Measurements from ENCODE around the gene OR10AD1.
"Not testable (repeated sequence)": the region's sequence is repeated elsewhere in the genome, so short reads cannot be mapped to it uniquely, and the experiment has no call there.

GRCh38 chr12:48155786-48156185, 47.3 kb downstream of the OR10AD1 start:
- TF ChIP-seq CTCF (IDR thresholded peaks at IDR 0.05; ENCODE audit: poor library complexity, severe bottlenecking); MXI1 (conservative IDR thresholded peaks at IDR 0.05; ENCODE audit: poor library complexity, severe bottlenecking); EZH2 (IDR thresholded peaks at IDR 0.05; ENCODE audit: borderline replicate concordance, insufficient read depth, low read length, poor library complexity, severe bottlenecking); POLR2AphosphoS5 (IDR thresholded peaks at IDR 0.05); TAF1 (IDR thresholded peaks at IDR 0.05; ENCODE audit: low read depth): not testable (repeated sequence)
